NCI-H1048 (cell line): ENCODE data around the gene OS9.

Experiments used
- DNase-seq: peaks from one replicate; lab custom pipeline; 2025; lab: John Stamatoyannopoulos, UW

Gene OS9

GRCh38 chr12:57765698-57766463, 71.9 kb downstream of the OS9 start:
- DNase-seq: no peak

GRCh38 chr12:57766464-57767304, 72.8 kb downstream of the OS9 start, which contains the start of gene CYP27B1:
Gene CYP27B1 (minus strand): TSS chr12:57767078. CDS start chr12:57767041, 37 bp downstream.
- no peak for DNase-seq

- no peak for DNase-seq
Measured at GRCh38 chr12:57767305-57767698, 73.4 kb downstream of the OS9 start.

GRCh38 chr12:57767876-57768275, 73.9 kb downstream of the OS9 start:
- no peak for DNase-seq

- DNase-seq: no peak
Measured at GRCh38 chr12:57769594-57769993, 75.7 kb downstream of the OS9 start.

- no peak for DNase-seq
Measured at GRCh38 chr12:57770734-57771133, 76.8 kb downstream of the OS9 start.
